GM19395 (cell line): ENCODE data around the gene RHBDL1.
"Not testable (repeated sequence)": the region's sequence is repeated elsewhere in the genome, so short reads cannot be mapped to it uniquely, and the experiment has no call there.

Source experiments
- ATAC-seq: cut with Tn5 transposase; IDR thresholded peaks from one replicate; pipeline ENCODE4 v1.9.1; 2021; ENCODE audit warnings: mild to moderate bottlenecking, moderate library complexity; ENCODE audit not compliant: unreplicated experiment

RHBDL1 gene

DNA sequence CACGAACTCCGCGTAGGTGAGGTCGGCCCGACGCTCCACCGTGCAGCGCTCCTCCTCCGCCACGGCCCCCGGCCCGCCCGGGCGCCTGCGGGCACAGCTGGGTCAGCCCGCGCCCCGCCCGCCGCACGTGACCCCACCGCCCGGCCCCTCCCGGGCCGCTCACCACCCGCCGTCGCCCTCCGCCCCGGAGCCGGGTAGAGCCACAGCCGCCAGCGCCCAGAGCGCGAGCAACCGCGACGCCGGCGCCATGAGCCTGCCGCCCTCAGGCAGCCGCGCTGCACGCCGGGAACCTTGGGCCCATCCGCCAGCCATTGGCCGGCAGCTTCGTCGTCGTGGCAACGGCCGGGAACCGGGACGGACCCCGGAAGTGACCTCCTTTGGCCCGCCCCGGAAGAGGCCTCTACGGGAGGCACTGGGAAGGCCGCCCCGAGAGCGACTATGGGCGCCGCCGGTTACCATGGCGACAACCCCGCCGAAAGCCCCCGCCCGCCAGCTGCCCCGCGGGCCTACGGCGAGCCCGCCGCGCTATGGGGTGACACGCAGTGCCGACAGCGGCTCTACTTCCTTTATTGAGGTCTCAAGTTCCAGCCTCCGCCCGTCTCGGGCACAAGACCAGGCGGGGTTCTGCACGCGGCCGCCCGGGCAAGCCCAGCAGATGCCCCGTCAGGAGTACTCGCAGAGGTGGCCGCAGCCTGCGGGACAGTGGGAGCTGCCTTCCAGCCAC, 8.8 kb downstream of the RHBDL1 start, which contains the start of gene JMJD8:
JMJD8 (minus strand) TSS at position 264 of the 724 bp plus-strand sequence; CDS start at position 249, 15 bp downstream.
- ATAC-seq, result peak; percentile 71

- no peak for ATAC-seq
These were observed 9.7 kb downstream of the RHBDL1 start for GRCh38 chr16:684961-685696.

DNA sequence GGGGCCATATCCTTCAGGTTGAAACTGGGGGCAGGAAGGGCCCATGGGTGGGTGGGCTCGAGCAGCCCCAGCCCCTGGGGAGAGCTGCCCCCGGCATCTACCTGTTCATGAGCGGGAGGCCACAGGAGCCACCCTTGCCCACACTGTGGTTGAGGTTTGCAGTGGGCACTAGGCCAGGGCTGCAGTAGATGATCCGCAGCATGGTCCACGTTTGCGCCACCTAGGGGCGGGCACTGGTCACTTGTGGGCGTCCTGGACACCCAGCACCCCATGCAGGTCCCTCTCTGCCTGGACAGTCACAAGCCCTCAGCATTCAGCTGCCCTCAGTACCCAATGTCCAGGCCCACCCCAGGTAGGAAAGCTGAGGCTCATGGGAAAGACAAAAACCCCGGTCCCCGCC, 10.5 kb downstream of the RHBDL1 start:
- no peak for ATAC-seq

DNA sequence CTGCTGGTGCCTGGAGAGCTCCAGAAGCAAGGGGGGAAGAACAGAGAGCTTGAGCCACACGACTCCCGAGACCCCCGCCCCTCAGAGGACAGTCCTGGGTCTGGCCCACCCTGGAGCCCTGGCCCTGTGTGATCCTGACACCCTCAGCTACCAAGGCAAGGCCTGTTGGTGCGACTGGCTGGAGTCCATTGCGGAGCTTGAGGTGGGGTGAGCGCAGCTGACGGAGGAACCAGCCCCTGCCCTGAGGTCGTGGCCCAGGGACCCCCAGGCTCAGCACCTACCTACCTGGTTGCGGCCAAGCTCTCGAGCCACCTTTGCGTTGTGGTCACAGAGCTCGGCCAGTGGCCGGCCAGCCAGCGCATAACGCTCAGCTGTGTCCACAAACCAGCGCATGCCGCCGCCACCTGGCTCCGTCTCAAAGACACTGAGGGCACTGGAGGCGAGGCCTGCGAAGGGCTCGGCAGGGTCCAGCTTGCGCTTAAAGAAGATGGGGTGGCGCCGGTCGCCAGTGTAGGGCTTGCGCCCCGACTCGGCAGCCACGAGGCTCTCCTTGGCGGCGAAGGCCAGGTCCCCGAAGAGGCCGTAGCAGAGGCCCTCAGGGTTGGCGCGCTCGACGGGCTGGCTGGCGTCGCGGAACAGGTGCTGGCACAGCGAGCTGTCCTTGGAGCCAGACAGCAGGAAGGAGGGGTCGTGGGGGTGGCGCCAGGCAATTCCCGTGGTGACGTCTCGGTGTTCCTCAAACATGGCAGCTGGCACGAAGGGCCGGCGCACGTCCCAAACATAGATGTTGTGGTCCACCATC, 11.2 kb downstream of the RHBDL1 start:
- ATAC-seq, result no peak

DNA sequence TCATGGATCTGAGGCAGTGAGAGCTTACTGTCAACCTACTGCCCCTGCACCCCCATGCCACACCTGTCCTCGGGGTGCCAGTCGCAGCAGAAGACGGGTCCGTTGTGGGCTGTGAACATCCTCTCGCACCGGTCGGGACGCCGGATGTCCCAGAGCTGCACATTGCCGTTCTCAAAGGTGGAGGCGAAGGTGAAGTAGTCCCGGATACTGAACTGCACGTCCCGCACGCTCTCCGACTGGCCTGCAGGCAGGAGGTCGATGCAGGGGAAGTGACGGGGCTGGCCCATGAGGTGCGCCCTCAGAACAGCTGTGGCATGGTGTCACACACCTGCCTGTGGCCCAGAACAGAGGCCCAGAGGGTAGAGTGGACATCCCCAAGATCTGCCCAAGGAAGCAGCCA, 12.0 kb downstream of the RHBDL1 start:
- ATAC-seq, result no peak

DNA sequence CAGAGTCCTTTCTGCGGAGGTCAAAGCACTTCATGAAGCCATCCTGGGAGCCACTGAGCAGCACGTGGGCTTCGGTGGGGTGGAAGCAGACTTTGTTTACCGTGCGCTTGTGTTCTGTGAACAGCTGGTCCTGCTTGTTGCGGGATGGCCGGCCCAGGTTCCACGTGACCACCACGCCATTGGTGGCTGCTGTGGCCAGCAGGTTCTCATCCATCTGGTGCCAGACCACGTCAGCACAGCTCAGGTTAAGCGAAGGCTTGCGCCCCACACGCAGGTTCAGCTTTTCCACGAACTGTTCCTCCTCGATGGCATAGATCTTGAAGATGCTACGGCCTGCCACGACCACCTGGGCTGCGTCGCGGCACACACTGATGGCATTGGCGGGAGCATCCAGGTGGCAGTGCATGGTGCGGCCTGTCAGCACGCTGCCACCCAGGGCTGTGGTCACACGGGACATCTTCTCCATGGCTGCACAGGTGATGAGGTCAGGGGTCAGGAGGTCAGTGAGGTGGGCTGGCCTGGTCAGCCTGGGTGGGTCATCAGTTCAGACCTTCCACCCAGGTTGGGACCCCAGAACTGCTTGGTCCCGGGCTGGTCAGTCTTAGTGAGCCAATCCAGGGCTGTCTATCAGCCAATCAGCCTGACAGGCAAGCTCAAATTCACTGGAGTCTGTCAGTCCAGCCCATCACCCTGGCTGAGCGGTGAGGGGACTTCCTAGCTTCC, 13.9 kb downstream of the RHBDL1 start:
- no peak for ATAC-seq

- ATAC-seq, result not testable (repeated sequence)
These were observed 15.8 kb downstream of the RHBDL1 start for GRCh38 chr16:691242-691641.

DNA sequence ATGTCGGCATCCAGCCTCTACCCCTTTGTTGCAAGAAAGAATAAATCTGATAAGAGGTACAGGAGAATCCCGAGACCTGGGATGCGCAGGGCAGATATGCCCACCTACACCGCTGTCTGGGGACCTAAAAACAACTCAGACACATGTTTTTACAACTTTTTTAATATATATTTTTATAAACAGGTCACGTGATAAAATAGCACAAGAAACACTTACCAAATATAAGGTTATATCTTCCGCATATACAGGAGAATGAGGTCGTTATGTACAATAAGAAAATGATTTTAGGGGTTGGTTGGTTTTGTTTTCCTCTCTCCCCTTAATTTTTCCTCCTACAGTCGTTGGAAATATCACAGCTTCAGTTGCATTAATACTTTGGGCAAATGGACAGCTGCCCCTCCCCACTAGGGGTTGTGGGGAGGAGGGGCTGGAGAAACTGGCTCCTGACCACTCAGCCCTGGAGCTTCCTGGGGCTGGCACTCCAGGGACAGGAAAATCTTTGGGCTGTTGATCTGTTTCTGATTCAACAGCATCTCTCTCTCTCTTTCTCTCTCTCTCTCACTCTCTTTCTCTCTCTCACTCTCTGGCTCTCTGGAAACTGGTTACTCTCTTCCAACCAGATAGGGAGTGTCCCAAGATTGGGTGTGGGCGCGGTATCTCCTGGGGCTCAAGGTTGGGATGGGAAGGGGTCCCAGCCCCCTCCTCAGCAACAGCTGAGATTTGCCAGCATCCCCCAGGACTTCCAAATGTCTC, 17.1 kb downstream of the RHBDL1 start:
- no peak for ATAC-seq

DNA sequence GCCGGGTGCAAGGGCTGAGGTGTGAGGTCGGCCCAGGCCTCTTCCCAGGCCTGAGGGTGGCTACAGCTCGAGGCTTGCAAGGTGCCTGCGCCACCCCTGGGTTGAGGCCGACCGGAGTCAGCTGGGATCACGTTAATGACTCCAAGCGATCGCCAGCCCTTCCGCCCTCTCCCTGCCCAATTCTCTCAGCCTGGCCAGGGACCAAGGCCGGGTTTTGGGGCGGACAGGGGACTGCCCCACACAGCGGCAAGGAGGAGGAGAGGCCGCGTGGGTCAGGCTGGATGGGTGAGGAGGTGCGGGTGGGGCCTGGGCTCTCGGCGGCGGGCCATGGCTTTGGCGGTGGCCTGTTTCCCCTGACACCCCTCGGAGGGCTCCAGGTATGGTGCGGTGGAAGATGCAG, 17.9 kb downstream of the RHBDL1 start:
- no peak for ATAC-seq

- ATAC-seq, result no peak
These were observed 18.3 kb downstream of the RHBDL1 start for GRCh38 chr16:693766-694165.

- no peak for ATAC-seq
These were observed 18.9 kb downstream of the RHBDL1 start for GRCh38 chr16:694187-694862.

GRCh38 chr16:694863-695354, 19.4 kb downstream of the RHBDL1 start:
- ATAC-seq, result no peak

- no peak for ATAC-seq
These were observed 20.1 kb downstream of the RHBDL1 start for GRCh38 chr16:695355-696089.

DNA sequence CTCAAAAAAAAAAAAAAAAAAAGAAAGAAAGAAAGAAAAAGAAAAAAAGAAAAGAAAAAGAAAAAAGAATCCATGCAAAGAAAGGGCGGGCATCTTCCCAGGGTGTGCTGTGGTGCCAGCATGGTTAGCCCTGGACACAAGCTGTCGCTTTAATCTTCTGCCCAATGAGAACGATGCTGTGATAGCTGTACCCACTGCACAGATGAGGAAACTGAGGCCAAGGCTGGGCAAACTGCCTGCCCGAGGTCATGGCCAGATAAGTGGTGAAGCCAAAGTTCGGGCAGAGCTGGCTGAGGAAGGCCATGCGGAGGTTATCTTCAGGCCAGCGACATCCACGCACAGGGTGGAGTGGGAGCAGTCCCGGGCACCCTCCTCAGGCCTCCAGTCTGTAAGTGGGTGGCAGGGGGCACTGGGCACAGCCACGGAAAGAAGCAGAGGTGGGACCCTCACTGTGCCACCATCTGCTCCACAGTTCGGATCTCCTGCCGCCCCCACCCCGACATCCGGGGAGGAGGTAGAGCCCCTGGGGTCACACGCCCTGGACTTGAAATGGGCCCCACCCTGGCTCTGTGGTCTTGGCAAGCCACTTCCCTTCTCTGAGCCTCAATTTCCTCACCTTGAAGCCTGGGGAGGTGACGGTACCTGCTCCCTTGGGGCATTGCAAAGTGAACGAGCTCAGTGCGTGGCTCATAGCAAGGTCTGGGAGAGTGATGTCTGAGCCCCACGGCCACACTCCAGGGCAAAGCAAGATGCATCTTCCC, 23.6 kb downstream of the RHBDL1 start:
- no peak for ATAC-seq

DNA sequence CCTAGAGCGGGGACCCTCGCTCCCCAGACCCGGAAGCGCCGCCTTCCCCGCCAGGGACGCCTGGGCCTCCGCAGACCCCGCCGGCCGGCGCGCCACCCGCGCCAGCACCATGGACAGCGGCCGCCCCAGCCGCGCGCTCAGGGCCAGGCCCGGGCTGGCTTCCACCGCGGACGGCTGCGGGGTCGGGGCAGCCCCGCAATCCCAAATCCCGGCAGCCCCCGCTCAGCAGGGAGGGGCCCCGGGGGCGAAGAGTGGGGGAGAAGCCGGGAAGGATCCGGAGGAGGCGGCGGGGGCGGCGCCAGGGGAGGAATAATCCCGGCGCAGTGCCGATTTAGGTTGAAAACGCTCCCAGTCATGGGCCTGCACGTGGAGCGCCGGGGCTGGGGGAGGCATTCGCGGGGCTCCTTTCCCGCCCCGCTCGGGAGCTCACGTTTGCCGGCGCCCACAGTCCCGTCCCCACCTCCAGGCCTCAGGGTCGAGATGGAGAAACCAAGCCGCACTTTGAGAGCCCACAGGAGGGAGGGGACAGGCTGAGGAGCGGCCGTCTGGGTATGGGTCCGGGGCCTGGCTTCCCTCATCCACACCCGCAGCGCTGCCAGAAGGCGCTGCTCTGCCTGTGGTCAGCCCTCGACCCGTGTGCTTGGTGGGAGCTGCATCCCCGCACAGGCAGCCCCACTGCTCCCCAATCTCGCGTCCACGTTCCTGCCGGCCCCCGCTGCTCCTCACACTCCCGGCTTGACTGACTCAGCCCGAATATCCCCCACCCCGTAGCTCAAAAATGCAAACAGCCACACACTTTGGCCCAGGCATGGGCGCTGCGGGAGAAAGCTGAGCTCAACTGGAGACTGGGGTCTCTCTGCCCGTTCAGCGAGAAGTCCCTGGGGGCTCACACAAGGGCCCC, 25.5 kb downstream of the RHBDL1 start:
- ATAC-seq, result no peak

DNA sequence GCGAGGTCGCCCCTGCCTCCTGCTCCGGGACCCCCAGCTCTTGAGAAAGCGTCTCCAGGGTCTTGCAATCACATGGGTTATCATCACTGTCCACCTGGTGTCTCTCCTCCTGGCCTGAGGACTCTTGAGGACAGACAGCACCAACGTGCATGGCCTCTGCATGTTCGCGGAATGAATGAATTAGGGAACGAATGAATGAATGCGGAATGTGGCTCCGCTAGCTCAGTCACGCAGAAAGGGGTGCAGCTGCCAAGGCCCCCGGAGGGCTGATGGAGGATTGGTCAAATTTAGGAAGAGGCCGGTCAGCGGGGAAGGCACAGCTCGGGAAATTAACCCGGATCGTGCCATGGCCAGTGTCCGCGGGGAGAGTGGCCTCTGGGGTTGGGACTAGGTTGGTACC, 26.9 kb downstream of the RHBDL1 start:
- ATAC-seq, result no peak

DNA sequence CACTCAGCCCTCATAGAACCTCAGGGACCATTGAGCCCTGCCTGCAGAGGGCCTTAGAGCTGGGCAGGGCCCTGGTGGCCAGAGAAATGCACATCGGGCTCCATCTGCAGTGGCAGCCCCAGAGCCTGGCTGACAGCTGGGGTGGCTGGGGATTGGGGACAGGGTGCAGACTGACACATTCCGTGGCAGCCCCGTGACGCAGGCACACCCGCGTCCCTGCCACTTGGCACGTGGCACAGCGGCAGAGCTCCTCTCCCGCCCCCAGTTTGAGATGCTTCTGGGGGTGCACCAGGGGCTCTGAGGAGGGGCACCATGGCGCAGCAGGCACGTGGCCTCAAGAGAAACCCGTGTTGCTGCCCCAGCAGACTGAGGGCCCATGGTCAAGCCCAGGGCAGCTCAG, 27.9 kb downstream of the RHBDL1 start:
- ATAC-seq, result no peak
